H7 (cell line): Measurements from ENCODE around the gene SH3BP4. TPM values are rescaled to one million over a fixed set of nuclear protein-coding genes. Genes with fewer than 3 reads are reported as not detected.

Experiments used
- DNase-seq: peaks from one replicate; pipeline ENCODE4 v3.0.0; 2012
- H3K27me3 ChIP-seq: 2 replicates; pipeline ENCODE4 v1.6.0; 2011; ENCODE audit warnings: mild to moderate bottlenecking, low read length; ENCODE audit not compliant: control insufficient read depth, insufficient read depth
- H3K36me3 ChIP-seq: replicated peaks from 2 replicates; pipeline ENCODE4 v1.5.1; 2011; ENCODE audit warnings: low read length; ENCODE audit not compliant: control insufficient read depth, insufficient read depth
- H3K4me3 ChIP-seq: 2 replicates; pipeline ENCODE4 v1.5.1; 2011; ENCODE audit warnings: low read depth, mild to moderate bottlenecking, control low read depth, low read length, moderate library complexity; ENCODE audit not compliant: insufficient read depth
- total RNA-seq: library from RNA; depleted of rRNA; stranded (reverse); fragments of >200 nt; shearing (Covaris generic); gene quantifications from 2 replicates; pipeline ENCODE4 v1.2.3, GENCODE V29; 2014

Gene SH3BP4
- total RNA-seq, 1 experiment from 2014 or later, result 61.4 TPM

- Histone ChIP-seq H3K36me3 (no peaks in the 10 kb centered on the region; the same call in 1 of the 2 replicates), H3K27me3 (no peaks in the 10 kb centered on the region), H3K4me3 (no peak overlapping the region)
- DNase-seq, result no peak
Measured at GRCh38 chr2:235030936-235031335, 79.1 kb downstream of the SH3BP4 start.

- no peaks in the 10 kb centered on the region; the same call in 1 of the 2 replicates for H3K36me3 ChIP-seq
- H3K27me3 ChIP-seq, result no peaks in the 10 kb centered on the region
- H3K4me3 ChIP-seq, result no peak overlapping the region
- no peak for DNase-seq
Measured at GRCh38 chr2:235031686-235032373, 80.0 kb downstream of the SH3BP4 start.

GRCh38 chr2:235032466-235032865, 80.6 kb downstream of the SH3BP4 start:
- no peak for DNase-seq
- H3K36me3 ChIP-seq, result no peaks in the 10 kb centered on the region; the same call in 1 of the 2 replicates
- no peak overlapping the region for H3K4me3 ChIP-seq
- no peaks in the 10 kb centered on the region for H3K27me3 ChIP-seq

- no peak for DNase-seq
- Histone ChIP-seq H3K4me3 (no peak overlapping the region), H3K36me3 (no peaks in the 10 kb centered on the region; the same call in 1 of the 2 replicates), H3K27me3 (no peaks in the 10 kb centered on the region)
Measured at GRCh38 chr2:235032949-235033348, 81.1 kb downstream of the SH3BP4 start.

GRCh38 chr2:235034265-235035118, 82.7 kb downstream of the SH3BP4 start:
- Histone ChIP-seq H3K36me3 (no peaks in the 10 kb centered on the region; the same call in 1 of the 2 replicates), H3K27me3 (no peaks in the 10 kb centered on the region), H3K4me3 (no peak overlapping the region)
- no peak for DNase-seq

GRCh38 chr2:235037604-235038166, 85.9 kb downstream of the SH3BP4 start:
- H3K36me3 ChIP-seq, result peaks cover 13% of the 10 kb centered on the region

GRCh38 chr2:235041221-235041917, 89.6 kb downstream of the SH3BP4 start:
- Histone ChIP-seq H3K4me3 (no peak overlapping the region), H3K27me3 (no peaks in the 10 kb centered on the region), H3K36me3 (peaks cover 13% of the 10 kb centered on the region)
- no peak for DNase-seq

More at GRCh38 chr2:235037604-235038166, 85.9 kb downstream of the SH3BP4 start:
- no peaks in the 10 kb centered on the region for H3K27me3 ChIP-seq
- no peak for DNase-seq
- H3K4me3 ChIP-seq, result no peak overlapping the region

GRCh38 chr2:235041918-235042575, 90.2 kb downstream of the SH3BP4 start:
- Histone ChIP-seq H3K27me3 (no peaks in the 10 kb centered on the region), H3K4me3 (no peak overlapping the region), H3K36me3 (peaks cover 15% of the 10 kb centered on the region)
- no peak for DNase-seq

- no peak for DNase-seq
- H3K27me3 ChIP-seq, result no peaks in the 10 kb centered on the region
- H3K36me3 ChIP-seq, result peaks cover 15% of the 10 kb centered on the region
Measured at GRCh38 chr2:235042576-235043515, 91.0 kb downstream of the SH3BP4 start.

GRCh38 chr2:235043762-235044500, 92.1 kb downstream of the SH3BP4 start:
- H3K27me3 ChIP-seq, result no peaks in the 10 kb centered on the region
- no peak overlapping the region for H3K4me3 ChIP-seq
- no peak for DNase-seq
- peaks cover 15% of the 10 kb centered on the region for H3K36me3 ChIP-seq

More at GRCh38 chr2:235042576-235043515, 91.0 kb downstream of the SH3BP4 start:
- H3K4me3 ChIP-seq, result no peak overlapping the region

- Histone ChIP-seq H3K27me3 (no peaks in the 10 kb centered on the region), H3K36me3 (peaks cover 15% of the 10 kb centered on the region)
- no peak for DNase-seq
Measured at GRCh38 chr2:235044501-235045271, 92.9 kb downstream of the SH3BP4 start.

GRCh38 chr2:235045336-235045972, 93.6 kb downstream of the SH3BP4 start:
- Histone ChIP-seq H3K27me3 (no peaks in the 10 kb centered on the region), H3K36me3 (peaks cover 15% of the 10 kb centered on the region), H3K4me3 (no peak overlapping the region)
- DNase-seq, result no peak

More at GRCh38 chr2:235044501-235045271, 92.9 kb downstream of the SH3BP4 start:
- H3K4me3 ChIP-seq, result no peak overlapping the region
